Stimulated activated CD8-positive, alpha-beta memory T cell treated with anti-CD3 and anti-CD28 coated beads, Interleukin-12 subunit alpha, Interleukin-12 subunit beta, amount 100 ng/mL, for 24 hours (primary cell): ENCODE data around the gene CAMTA1.

Experiments used
- DNase-seq: peaks from one replicate; pipeline ENCODE4 v3.0.0-alpha.2; 2020; ENCODE audit errors: extremely low read depth

CAMTA1 gene

DNA sequence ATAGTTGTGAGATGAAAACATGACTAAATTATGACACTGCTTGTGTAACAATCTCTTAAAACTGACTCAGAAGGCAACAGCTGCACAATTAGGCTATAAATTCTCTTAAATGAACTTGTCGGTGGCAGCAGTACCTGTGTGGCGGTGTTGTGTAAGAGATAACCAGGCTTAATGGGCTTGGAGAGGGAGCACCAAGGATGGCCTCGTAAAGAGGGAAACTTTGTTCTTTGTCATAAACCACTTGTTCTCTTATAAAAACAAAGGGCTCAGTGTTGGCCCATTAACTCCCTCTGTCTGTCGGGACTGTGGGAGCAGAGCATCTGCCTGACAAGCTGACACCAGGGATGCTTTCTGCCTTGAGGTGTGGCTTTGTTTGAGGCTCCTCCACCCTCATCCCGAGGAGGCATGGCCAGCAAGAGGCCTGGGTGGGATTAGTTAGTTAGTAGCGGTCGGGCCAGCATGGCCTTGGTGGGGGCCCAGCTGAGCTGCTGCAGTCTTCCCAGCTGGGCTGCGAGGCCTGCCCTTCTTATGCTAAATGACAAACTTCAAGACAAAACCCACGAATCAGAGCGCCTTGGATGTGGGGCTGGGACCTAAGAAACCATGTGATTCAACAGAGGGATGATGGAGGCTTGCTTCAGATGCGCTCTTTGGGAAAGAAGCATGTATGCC lies 171.4 kb downstream of the CAMTA1 start:
- DNase-seq: no peak

DNA sequence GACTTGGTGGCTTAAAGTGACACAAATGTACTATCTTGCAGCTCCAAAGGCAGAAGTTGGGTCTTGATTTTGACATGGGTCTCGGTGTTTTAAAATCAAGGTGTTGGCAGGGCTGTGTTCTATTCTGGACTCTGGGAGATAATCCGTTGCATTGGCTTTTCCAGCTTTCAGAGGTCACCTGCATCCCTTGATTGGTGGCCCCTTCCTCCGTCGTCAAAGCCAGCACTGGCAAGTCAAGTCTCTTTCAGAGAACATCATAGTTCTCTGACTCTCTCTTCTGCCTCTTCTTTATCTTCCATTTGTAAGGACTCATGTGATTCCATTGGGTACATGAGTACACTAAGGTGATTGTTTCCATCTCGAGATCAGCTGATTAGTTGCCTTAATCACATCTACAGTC lies 172.1 kb downstream of the CAMTA1 start:
- DNase-seq: no peak

DNA sequence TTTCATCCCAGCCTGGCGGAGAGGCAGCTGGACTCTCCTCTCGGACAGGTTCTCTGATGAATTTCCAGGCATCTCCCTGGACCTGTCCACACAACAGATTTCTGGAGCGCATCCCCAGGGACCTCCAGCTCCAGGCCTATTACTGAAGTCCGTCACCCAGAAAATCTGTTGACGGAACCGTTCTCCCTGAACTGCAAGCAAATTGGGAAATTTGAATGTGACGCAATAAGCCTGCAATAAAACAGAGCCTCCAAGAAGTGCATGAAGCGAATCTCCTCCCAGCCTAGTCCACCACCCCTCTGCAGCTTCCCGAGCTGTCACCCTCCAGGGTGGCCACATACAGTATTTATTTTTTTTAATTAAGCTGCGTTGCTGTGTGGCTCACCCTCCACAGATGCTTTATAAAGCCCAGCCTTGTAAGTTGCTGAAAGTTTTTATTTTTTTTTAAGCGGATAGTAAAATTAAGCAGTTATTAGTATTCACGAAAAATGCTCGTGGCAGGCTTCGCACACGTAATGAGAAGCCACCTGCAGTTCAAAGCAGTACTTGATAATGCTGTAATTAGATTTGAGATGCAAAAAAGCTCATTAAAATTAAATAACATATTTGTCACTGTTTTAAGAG lies 173.3 kb downstream of the CAMTA1 start:
- DNase-seq: no peak

DNA sequence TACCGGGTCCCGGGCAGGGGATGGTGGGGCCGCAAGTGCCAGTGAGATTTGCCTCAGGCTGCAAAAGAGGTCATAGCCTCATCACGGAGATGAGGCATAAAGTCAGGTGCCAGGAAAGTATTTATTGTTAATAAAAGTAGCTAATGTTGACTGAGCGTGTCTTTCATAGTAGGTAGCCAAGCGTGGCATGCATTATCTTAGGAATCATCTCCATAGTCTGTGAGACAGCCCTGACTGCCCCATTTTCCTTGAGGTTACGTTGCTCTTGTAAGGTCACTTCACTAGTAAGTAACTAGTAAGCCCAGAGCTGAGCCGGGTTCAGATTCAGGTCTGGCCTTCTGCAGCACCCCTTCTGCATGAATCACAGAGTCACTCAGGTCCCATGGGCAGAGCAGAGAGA lies 174.2 kb downstream of the CAMTA1 start:
- DNase-seq: no peak

DNA sequence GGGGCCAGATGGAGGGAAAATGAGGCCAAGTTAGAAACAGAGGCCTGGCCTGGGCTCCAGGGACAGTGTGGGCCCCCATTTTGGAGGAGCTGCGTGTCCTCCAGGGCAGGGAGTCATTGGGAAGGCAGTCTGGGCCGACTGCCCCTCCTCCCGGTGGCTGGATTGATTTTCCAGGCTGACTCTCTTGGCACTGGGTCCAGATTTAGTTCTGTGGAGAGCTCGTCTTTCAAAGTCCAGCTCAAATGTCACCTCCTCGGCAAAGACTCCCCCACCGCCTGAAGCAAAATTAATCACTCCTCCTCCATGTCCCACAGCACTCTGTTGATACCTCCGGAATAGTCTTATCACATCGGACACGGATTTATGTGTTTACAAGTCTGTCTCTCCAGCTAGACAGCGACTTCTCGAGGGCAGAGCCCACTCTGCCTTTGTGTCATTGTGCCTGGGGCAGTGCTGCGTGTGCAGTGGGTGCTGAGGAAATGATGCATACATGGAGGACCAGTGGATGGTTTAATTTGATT lies 175.1 kb downstream of the CAMTA1 start:
- DNase-seq: no peak

DNA sequence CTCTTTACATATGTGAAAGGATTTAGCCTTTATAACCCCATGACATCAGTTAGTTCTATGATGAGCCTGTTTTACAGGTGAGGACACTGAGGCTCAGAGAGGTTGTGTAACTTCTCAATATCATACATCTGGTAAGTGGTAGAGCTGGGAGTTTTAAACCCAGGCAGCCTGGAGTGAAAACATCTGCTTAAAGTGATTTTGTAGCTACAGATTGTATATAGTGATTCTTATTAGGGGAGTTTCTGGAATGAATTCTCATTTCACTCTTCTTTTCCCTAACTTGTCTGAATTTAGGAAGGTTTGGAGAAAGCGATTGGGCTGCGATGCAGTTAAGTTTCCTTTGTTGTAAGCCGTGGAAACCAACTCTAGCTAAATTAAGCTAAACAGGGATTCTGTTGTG lies 175.6 kb downstream of the CAMTA1 start:
- no peak for DNase-seq

DNA sequence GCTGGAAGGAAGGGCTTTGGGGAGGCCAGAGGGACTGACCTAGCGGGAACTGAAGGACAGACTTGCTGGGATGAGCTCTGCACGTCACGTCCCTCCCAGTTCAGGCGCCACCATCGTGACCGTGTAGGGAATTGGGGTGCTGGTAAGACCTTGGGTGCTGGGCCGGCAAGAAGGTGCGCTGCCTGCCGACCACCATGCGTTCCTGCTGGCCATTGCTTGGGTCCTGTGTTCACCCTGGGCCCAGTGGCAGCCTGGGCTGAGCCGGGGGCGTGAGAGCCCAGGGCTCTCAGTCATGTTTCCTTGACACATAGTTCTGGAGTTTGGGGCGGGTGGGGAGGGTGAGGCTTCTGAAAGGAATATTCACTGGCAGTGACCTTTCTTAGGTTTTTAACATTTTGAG lies 176.0 kb downstream of the CAMTA1 start:
- DNase-seq: no peak

DNA sequence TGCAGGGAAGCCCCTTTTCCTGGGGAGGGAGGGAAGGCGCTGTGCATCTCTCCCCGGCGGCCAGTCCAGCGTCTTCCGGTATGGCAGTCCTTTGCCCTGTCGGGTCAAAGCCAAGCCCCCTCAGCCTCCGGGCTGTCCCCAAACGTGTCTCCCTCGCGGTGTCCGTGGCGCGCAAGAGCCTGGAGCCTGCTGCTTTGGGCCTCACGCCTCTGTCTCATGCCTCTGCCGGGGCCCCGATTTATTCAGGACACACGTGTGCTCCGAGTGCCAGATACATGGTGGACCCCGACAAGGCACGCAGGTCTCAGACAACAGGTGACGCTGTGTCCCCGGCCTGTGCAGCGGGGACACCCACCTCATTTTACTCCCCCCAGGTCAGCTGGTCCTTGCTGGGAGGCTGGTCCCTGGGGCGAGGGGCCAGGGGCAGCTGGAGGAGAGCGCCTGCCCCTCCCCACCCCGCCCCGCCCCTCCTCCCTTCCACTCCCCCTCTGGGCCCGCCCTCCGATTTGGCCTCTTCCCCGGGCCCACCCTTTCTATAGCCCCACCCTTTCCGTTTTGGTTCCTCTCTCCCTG lies 176.7 kb downstream of the CAMTA1 start:
- DNase-seq: no peak

DNA sequence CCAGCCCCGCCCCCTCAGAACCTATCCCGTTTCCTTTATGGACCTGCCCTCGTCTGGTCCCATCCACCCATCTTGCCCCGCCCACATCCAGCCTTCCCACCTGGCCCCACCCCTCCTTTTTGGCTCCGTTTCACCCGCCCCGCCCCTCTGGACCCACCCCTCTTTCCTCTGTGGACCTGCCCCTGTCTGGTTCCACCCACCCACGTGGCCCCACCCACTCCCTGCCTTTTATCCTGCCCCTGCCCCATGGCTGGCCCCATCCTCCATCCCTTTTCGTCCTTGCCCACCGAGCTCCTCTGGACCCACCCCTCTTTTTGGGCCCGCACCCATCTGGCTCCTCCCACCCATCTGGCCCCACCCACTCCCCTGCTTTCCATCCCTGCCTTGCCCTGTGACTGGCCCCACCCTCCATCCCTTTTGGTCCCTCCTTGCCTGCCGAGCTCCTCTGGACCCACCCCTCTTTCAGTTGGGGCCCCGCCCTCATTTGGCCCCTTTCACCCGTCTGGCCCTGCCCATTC lies 177.3 kb downstream of the CAMTA1 start:
- peak; percentile 19 for DNase-seq

DNA sequence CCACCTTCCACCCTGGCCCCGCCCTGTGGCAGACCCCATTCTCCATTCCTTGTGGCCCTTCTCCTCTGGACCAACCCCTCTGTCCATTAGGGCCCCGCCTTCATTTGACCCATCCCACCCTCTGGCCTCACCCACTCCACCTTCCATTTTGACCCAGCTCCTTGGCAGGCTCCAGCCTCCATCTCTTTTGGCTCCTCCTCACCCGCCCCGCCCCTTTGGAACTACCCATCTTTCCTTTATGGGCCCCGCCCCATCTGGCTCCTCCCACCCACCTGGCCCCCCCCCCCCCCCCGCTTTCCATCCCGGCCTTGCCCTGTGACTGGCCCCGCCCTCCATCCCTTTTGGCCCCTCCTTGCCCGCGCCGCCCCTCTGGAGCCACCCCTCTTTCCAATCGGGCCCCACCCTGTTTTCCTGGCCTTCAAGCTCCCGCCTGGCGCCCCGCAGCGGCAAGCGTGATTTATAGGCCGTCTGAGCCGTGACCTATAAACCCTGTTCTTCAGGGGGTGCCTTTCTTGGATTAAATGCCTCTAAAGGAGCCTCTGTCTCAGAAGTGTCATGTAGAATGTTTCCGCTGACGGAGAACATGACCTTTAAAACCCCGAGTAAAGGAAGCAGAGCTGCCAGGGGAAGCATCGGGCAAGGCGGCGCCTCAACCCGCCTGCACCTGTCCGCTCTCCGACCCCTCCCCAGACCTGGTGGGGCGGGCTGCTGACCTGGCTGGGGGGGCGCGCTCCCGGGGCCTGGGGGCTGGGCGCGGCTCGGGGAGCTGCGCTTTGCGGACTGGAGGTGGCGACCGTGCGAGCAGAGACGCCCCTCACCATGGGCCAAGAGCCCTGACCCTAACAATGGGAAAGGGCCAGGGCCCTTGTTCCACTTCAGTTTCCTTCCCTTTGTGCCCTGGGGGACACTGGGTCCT lies 178.0 kb downstream of the CAMTA1 start:
- peak; percentile 15 for DNase-seq

DNA sequence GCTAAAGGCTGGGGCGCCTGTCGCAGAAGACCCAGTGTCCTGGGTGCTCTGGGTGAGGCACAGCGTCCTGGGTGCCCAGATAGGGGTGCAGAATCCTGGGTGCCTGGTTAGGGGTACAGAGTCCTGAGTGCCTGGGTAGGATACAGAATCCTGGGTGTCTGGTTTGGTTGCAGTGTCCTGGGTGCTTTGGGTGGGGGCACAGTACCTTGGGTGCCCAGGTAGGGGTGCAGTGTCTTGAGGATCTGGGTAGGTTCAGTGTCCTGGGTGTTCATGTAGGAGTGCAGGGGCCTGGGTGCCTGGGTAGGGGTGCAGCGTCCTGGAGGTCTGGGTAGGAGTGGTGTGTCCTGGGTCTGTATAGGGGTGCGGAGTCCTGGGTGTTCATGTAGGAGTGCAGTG lies 178.7 kb downstream of the CAMTA1 start:
- DNase-seq: no peak

DNA sequence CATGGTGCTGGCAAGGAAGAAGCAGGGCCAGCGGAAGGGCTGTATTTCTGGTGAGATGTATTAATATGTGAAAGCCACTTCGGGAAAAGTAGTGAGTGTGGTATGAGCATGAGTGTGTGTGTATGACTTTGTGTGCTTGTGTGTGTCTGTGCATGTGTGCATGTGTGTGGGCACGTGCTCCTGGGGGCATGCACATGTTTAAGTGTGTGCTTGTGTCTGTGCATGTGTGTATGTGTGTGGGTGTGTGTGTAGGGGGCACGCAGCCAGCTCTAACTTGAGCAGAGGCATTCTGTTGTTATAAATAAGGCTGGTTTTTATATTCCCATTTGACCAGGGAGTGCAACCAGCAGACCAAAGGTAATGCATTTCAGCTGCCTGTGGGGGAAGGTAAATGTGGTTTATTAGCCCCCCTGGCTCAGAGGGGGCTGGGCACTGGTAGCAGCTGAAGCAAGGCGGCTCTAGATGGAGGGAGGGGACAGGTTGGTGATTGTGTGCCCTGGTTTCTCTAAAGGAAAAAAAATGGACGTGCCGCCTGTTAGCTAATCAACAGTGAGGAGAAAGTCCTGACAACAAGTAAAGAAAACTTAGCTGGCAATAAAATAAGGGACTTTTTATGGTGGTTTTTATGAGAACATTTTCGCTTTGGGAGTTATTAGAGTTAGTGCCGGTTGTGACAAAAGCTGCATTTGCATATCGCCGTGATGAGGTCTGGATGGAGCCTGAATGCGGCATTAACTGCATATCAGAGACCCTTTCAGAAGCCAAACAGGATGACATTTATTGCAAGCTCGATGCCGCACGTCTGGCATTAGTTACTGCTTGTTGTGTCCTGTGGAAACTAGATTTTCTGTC lies 180.1 kb downstream of the CAMTA1 start:
- DNase-seq: no peak

DNA sequence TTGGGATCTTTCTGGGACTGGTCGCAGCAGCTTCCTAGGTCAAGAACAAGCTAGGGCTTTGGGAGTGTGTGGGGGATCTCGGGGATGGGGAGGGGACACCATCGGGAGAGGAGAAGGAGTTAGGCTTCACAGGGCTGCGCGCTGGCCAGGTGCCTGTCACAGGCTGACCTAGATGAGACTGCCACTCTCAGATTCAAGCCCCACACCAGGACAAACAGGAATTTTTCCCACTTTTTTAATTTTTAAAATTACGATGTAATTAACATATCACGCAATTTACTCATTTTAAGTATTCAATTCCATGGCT lies 180.6 kb downstream of the CAMTA1 start:
- no peak for DNase-seq

DNA sequence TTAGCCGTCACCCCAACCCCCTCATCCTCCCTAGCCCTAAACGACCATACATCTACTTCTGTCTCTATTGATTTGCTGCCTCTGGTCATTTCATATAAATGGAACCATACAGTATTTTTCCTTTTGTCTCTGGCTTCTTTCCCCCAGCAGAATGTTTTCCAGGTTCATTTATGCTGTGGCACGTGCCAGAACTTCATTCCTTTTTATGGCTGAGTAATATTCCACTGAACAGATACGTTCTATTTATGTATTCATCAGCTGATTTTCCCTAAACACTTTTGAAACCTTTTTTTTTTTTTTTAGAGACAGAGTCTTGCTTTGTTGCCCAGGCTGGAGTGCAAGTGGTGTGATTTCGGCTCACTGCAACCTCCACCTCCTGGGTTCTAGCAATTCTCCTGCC lies 181.1 kb downstream of the CAMTA1 start:
- no peak for DNase-seq

DNA sequence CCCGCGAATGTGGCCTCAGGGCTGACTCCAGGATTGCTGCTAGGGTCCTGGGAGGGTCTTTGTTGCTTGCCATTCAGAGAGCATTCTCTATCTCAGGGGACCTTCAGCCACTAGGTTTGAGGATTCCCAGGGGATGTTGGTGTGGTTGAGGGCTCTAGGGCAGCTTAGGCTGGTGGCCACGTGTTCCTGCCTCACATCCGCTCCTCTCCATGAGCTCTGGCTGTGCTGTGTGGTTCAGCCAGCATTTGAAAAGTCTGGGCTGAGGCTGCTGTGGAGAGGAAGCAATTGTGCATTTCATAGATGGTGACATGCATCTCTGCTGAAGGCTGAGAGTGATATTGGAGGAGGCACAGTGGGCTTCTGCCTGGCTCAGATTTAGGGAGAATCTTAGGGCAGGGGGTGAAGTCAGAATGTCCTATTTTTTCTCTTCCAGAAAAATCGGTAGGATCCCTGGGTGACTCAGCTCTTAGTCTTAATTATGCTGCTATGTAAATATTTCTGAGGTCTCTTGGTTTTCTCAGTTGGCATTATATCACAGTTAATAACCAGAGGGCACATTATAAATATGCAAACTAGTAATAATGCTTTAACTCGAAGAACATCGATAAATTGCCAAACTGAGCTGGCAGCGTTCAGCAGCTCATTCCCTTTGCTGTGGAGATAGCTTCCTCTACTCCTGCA lies 182.3 kb downstream of the CAMTA1 start:
- DNase-seq: no peak

DNA sequence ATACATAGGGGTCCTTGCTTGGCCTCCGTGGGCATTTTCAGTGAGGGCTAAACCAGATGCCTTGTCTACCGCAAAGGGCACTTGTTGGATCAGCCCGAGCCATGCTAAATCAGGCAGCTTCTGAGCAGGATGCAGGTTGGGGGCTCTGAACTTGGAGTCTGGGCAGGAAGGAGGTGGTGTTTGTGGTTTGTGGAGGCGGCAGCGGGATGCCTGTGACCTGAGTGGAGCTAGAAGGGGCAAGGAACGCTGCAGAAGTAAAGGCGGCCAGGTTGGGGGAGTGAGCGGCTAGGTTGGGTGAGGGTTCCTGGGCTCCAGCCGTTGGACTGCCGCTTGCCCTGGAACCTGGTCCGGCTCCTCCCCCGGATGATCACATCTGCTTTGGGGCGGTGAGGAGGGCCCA lies 183.9 kb downstream of the CAMTA1 start:
- no peak for DNase-seq

DNA sequence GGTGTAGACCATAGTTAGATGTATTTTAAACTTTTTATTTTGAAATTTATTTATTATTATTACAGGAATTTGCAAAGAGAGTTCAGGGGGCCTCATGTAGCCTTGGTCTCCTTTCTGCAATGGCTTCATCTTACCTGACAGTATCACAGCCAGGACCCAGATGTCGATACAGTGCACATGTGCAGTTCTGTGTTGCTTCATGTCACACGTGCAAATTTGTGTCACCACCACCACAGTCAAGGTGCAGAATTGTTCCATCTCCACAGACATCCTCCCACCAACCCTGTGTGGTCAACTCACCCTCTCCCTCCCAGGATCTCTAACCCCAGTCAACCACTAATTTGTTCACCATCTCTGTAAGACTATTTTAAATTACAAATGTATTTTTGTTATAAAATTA lies 184.5 kb downstream of the CAMTA1 start:
- no peak for DNase-seq

DNA sequence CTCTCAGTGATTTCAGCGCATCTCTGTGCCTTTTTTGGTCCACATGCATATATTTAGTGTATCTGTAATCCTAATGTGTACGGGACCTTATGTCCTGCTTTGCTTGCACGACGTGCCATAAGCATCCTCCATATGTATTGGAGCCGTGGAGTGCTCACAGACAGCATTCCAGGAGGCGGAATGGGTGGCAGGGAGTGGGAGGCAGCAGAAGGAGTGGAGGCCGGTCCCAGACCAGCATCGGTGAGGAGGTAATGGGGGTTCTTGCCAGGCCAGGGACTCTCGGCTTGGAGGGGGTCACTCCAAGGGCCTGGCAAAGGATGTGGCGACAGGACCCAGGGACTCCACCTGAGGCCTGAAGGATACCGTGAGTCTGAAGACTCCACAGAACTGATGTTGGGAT lies 185.0 kb downstream of the CAMTA1 start:
- no peak for DNase-seq

DNA sequence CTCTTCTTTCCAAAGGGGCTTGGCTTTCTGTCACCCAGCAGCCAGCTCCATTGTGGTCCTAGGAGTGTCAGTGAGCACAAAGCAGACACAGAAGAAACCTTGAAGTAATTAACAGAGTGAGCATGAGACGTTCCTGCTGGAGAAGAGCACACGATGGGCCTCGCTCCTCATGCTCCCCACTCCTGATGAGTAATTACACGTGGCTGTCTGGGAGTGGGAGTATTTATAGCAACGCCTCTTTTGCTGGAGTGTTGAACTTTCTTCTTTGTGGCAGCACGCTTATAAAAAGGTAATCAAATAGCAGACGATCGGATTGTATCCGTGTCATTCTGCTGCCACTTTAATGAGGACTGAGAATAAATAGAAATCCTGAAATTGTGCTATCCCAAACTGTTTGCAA lies 185.8 kb downstream of the CAMTA1 start:
- no peak for DNase-seq

DNA sequence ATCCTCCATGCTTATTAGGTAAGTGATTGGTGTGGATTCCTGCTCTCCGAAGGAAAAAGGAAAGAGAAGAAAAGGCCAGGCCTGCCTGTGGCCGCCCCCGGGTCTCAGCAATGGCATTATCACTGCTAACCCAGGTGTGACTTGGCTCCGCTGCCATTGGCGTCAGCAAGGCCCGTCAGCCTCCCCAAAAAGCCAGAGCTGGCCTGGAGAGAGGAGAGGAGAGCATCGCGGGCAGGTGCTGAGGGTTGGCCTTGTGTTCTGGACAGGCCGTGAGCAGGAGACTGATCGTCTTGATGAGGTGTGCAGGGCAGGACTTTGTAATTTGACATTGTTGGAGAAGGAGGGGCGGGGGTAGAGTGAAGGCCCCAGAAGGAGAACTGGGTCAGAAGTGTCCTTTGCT lies 186.4 kb downstream of the CAMTA1 start:
- no peak for DNase-seq

DNA sequence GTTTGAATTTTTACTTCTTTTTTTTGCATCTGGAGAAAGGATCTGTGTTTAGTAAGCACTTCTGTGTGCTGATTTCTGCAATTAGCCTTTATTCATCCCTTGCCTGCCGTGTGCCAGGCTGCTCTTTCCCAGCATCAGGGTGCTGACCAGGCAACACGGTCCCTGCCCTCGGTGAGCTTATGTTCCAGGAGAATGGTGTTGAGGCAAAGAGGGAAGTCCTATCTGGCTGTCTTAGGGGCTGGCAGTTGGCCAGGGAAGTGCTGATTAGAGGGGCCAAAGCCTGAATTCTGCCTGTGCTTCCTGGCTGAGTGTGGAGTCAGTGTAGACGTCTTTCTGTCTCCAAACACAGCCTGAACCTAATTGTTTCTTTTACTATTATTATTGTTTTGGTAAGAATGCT lies 187.1 kb downstream of the CAMTA1 start:
- DNase-seq: no peak
